Putamen (tissue), 1 donor: ENCODE data around the gene TULP3.

Experiments used
- DNase-seq: peaks from one replicate; pipeline ENCODE4 v3.0.0-alpha.2; 2016; ENCODE audit warnings: low spot score

Gene TULP3

DNA sequence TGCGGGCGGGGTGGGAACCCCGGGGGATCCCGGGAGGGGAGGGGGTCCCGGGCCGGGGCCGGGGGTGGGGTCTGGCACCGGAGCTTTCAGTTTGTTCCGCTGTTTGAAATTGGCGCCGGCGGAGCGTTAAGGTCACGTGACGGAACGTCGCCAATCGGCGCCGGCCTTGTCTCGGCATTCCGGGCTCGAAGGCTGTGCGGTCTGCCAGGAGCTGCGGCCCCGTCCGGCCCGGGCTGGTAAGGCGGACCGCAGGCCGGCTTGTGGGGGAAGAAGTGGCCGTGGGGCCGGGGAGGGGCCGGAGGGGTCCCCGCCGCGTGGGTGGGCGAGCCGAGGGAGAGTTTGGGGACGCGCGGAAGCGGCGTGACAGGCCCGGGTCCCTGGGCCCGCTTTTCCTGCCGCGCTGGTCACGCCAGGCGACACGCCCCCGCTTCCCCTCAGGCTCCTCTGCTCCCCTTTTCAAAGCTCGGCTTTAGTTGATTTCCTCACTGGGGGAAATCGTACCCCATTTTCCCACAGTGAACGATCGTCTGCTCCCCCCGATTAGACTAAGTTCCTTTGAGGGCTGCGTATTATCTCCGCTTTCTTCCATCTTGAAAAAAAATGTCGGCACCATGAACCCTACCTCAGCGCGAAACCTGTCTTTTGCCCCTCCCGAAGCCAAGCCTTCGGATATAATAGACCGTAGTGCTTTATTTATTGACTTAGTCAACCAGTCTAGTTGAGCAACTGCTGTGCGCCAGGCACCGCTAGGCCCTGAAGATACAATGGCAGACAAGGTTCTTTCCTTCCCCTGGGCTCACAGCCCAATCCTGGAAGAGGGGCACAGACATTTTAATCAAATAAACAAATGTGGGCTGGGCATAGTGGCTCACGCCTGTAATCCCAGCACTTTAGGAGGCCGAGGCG is 13.4 kb upstream of the TULP3 start, which contains the start of the genes FOXM1 and RHNO1:
Gene FOXM1 (minus strand): TSS at position 128 of the 906 bp plus-strand sequence. CDS start 2,696 bp downstream, outside the sequence.
Gene RHNO1 (plus strand): TSS at position 177 of the 906 bp plus-strand sequence. CDS start 8,144 bp downstream, outside the sequence.
- peak; percentile 91 for DNase-seq

DNA sequence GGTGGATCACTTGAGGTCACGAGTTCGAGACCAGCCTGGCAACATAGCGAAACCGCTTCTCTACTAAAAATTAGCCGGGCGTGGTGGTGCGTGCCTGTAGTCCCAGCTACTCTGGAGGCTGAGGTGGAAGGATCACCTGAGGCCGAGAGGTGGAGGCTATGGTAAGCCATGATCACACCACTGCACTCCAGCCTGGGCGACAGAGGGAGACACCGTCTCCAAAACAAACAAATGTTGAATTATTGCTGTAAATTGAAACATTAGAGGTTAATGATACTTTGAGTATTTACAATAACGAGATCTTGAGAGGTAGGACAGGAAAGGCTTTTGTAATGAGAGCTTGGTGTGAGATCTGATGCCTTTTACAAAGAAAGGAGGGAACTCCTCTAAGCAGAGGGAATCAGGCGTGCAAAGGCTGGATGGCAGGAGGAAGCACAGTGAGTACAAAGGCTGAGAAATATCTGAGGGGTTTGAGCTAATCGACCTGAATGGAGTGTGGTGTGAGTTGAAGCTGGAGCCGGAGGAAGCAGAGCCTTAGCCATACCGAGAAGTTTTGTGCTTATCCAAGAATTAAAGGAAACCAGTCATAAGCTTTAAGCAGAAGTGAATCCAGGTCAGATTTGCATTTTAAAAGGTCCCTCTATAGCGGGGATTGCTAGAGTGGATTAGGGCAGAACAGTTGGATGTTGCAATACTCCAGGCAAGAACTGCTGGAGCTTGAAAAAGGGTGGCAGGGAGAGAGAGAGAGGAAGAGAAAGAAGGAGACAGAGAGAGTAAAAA is 12.5 kb upstream of the TULP3 start:
- no peak for DNase-seq

DNA sequence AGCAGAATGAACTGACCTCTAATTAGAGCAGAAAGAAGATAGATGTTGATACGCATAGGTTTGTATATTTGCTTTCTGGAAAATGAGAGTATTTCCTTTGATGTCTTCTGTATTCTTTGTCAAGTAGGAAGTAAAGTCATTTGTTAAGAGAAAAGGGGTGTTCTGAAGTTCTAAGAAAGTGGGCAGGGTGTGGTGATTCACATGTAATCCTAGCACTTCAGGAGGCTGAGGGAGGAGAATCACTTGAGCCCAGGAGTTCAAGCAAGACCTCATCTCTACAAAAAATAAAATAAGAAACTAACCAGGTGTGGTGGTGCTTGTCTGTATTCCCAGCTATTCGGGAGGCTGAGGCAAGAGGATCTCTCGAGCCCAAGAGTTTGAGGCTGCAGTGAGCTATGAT is 10.8 kb upstream of the TULP3 start:
- no peak for DNase-seq

DNA sequence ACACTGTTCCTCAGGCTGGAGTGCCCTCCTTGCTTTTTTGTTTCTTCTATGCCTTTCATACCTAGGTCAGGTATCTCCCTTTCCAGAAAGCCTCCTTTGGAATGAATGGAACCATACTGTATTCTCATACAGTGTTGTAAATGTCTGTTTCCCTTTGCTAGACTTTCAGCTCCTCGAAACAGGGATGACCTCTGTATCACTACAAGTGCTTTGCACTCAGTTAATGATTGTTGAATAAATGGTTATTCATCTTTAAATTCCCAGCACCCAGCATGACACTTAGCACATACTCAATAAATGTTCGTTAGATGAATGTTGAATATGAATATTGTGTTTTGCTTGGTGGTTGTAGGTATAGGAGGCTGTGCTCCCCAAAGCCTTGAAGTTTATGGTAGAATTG is 5.9 kb upstream of the TULP3 start:
- no peak for DNase-seq

DNA sequence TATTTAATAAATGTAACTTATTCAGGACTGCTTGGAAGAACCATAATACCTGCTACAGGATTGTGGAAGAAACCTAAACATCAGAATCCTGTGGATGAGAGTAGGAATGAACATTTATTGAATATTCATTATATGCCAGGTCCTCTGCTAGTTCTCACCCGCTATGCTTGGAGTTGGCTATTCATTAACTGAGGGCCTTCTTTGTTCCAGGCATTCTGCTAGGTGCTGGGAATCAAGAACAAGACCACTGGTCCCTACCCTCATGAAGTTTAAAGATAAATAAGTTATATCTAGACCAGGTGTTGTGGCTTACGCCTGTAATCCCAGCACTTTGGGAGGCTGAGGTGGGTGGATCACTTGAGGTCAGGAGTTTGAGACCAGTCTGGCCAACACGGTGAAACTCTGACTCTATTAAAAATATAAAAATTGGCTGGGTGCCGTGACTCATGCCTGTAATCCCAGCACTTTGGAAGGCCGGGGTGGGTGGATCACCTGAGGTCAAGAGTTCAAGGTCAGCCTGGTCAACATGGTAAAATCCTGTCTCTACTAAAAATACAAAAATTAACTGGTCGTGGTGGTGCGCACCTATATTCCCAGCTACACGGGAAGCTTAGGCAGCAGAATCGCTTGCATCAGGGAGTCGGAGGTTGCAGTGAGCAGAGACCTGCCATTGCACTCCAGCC is 3.8 kb upstream of the TULP3 start:
- no peak for DNase-seq

DNA sequence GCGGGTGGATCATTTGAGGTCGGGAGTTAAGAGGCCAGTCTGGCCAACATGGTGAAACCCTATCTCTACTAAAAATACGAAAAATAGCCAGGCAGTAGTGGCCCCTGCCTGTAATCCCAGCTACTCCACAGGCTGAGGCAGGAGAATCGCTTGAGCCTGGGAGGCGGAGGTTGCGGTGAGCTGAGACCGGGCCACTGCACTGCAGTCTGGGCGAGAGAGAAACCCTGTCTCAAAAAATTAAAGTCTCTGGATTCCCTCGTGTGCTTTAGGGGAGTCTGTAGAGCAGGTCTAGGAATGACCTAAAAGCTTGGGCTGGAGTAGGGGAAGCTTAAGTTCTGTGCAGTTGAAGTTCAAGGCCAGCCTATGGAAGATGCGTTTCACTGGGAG is 697 bp upstream of the TULP3 start:
- no peak for DNase-seq

DNA sequence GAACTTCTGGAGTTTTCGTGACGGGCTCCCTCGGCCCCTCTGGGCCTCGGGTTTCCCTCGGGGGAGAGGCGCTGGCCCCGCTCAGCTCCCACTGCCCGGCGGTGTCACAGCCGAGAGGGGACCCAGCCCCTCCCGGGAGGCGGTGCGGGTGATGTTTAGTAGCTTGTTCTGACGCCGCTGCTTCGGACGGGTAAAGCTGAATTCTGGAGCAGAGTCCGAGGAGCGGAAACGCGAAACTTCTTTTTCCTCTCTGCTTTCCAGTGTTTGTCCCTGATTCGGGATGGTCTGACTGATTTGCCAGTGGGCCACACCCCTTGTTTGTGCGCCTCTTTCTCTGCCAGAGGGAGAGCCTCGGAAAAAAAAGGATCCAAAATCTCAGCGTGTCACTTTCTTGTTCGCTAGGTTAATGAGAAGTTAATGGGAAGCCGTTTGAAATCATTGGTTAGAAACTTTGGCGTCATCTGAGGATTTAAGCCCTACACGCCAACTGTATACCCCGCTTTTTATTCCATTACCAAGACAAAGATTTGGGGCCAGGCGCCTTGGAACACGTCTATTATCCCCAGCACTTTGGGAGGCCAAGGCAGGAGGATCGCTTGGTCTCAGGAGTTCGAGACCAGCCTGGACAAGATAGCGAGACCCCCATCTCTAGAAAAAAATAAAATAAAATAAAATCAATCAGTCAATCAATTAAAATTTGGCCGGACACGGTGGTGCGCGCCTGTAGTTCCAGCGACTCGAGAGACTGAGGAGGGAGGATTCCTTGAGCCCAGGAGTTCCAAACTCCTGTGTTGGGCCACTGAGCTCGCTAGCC is 756 bp downstream of the TULP3 start:
- peak; percentile 47 for DNase-seq

DNA sequence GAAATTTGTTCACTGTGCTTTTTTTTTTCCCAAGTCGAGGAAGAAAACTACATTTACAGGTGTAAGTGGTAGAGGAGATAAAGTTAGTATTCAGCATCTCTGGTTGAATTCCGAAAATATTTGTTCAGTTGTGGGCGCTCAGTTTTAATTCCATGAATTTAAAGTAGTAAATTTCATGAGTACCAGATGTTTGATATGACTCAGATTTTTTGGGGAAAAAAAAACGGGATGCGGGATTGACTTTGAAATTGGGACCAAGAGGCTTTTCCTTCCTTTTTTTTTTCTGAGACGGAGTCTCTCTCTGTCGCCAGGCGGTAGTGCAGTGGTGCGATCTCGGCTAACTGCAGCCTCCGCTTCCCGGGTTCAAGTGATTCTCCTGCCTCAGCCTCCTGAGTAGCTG is 1.6 kb downstream of the TULP3 start:
- DNase-seq: no peak

DNA sequence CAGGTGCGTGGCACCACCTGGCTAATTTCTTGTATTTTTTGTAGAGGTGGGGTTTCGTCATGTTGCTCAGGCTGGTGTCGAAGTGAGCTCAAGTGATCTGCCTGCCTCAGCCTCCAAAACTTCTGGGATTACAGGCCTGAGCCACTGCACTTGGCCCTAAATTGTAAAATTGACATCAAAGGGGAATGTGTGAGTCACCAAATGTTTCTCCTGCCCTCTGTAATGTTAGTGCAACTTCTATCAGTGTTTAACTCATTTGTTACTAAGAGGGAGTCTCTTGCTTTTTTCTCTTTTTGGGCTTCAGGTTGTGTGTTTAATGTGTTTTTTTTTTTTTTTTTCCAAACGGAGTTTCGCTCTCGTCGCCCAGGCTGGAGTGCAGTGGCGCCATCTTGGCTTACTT is 2.3 kb downstream of the TULP3 start:
- DNase-seq: no peak

DNA sequence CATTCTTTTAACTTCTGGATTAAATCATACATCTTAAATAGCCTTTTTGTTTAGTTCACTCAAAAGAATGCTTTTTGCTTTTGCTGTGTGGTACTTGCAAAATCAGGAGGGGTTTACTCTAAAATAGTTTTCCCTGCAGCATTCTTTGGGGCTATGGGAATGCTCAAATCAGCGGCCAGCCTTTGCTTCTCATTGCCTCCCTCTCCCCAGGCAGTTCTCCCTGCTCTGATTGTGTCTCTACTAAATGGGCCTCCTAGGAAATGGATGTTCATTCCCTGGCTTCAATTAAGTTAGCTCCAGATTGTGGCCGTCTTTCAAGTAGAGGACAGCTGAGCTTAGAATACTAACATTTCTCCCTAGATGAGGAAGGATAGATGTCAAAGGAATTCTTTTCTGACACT is 4.4 kb downstream of the TULP3 start:
- DNase-seq: no peak

DNA sequence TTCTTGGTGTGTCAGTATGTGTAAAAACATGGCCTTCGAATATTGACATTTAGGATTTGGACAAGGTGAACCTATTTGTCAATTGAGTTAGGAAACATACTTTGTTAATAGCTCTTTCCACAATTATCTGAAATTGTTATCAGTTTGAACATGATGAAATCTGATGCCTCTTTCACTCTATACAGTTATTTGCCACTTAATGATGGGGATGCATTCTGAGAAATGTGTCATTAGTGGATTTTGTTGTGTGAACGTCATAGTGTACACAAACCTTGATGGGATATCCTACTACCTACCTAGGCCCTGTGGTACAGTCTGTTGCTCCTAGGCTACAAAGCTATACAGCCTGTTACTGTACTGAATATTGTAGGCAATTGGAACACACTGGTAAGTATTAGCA is 4.8 kb downstream of the TULP3 start:
- no peak for DNase-seq

DNA sequence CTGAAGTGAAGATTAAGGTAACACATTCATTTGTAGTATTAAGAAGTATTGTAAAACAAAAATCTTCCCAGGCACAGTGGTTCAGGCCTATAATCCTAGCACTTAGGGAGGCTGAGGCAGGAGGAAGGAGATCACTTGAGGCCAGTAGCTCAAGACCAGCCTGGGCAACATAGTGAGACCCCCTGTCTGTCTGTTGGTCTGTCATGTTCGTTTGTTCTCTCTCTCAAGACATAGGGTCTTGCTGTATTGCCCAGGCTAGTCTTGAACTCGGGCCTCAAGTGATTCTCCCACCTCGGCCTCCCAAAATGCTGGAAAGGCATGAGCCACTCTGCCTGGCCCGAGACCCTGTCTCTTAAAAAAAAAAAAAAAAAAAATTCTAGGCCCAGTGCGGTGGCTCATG is 6.7 kb downstream of the TULP3 start:
- no peak for DNase-seq

DNA sequence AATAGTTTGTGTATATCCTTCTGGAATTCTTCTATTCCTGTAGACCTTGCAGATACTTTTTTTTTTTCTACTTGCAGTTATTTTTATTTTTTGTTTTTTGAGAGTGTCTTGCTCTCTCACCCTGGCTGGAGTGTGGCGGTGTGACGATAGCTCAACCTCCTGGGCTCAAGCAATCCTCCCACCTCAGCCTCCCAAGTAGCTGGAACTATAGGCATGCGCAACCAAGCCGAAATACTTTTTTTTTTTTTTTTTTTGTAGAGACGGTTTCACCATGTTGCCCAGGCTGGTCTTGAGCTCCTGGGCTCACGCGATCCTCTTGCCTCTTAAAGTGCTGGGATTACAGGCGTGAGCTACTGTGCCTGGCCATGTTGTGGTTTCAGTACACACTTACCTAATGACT is 10.0 kb downstream of the TULP3 start:
- DNase-seq: no peak

DNA sequence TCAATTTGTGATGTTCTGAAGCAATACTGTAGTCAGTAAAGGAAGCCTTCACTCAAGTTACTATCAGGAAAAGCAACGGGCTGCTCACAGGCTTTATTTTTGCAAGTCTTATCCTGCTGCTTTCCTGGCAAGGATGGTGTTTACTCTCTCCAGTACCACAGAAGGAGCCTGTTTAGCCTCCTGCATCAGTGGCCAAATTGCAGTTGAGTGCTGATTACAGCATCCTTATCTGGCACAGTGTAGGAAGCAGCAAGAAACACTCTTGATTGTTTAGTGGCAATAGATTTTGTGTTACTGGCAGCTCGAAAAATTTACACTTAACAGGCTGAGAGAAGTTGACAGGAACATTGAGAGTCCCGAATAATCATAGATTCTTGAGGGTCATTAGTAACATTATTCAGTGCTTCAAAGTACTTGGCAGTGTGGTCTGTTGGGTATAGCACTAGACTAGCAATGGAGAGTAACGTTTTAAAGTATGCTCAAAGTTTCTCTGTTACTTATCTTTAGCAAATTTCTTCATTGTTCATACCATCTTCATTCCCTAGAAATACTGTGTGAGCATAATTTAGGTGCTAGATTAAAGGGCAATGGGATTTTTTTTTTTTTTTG is 11.7 kb downstream of the TULP3 start:
- peak; percentile 76 for DNase-seq

DNA sequence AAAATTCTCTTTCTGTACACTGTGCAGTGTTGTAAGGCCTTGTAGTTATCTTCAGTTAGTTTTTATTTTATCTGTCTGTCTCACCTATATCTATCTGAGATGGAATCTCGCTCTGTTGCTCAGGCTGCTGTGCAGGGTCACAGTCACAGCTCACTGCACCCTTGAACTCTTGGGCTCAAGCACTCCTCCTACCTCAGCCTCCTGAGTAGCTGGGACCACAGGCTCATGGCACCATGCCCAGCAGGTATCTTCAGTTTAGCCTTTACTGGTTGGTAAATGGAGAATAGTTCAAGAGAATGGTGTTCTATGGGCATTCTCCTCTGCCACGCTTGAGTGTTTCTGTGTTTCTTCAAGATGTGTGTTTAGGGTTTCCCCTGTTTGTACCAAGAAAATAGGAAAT is 13.6 kb downstream of the TULP3 start:
- DNase-seq: no peak

DNA sequence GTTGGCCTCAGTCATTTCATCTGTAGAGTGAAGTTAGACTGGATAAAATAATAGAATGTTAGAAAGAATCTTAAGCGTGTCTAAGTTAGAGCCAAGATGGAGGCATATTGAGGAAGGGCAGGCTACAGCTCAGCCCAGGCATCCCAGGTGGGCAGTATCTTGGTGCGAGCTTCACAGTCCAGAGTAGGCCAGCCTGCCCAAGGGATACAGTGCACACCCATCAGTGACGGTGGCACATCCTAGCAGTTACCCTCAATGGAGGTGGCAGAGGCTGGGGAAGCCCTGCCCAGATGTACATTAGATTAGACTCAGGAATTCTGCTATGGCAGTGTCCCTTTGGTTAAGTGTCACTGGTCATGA is 21.5 kb downstream of the TULP3 start:
- DNase-seq: no peak

DNA sequence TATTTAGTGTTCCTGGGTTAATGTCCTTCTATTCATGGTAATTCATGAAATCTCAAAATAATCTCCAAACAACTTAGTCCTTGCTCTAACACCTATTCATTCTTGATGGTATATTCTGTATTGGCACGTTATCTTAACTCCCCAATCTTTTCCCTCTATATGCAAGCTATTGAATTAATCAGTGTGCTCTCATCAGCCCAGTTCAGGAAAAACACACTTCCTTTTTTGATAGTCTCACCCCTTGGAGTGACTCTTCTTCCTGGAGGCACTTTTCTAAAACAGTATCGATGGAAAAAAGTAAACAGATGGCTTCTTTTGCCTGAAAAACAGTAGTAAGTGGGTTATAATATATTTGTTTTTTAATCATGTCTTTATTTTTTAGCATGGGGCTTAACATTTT is 28.6 kb downstream of the TULP3 start:
- DNase-seq: no peak

DNA sequence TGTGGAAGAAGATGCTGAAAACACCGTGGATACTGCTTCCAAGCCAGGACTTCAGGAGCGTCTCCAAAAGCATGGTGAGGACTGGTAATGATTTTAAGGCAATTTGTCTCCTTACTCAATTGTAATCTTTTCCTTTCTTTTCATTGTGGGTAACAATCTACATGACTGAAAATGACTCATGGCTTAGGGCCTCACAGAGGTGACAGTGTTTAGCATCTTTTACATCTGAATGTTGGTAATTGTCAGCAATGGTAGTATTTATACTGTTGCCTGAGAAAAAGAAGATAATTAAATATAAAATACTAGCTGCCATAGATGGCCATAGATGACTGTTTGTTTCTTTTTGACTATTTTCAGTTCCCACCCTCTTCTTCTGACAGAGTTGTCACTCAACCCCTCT is 31.6 kb downstream of the TULP3 start:
- DNase-seq: no peak

DNA sequence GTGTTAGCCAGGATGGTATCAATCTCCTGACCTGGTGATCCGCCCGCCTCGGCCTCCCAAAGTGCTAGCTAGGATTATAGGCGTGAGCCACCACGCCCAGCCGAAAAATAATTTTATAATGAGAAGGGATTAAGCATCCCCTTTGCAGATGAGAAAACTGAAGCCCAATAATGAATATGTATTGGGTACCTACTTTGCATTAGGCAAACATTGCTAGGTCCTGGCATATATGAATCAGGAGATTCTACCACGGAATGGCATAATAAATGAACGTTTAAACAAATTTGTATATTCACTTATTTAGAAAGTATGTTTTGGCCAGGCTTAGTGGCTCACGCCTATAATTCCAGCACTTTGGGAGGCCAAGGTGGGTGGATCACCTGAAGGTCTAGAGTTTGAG is 32.4 kb downstream of the TULP3 start:
- no peak for DNase-seq

DNA sequence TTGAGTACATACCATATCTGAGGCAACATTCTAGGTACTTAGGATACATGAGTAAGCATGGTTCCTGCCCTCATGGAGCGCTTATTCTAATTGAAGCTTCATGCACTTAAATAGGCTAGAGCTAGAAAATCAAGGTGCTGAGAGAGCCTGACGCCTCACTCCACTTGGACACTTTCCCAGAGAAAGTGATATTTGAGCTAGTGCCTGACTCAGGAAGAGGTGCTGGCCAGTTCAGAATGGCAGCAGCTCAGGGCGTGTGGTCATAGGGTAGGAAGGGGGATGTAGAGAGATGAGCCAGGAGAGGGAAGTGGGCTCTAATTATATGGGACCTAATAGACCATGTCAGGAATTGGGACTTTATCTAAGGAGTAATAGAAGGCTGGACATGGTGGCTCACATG is 33.3 kb downstream of the TULP3 start:
- DNase-seq: no peak

DNA sequence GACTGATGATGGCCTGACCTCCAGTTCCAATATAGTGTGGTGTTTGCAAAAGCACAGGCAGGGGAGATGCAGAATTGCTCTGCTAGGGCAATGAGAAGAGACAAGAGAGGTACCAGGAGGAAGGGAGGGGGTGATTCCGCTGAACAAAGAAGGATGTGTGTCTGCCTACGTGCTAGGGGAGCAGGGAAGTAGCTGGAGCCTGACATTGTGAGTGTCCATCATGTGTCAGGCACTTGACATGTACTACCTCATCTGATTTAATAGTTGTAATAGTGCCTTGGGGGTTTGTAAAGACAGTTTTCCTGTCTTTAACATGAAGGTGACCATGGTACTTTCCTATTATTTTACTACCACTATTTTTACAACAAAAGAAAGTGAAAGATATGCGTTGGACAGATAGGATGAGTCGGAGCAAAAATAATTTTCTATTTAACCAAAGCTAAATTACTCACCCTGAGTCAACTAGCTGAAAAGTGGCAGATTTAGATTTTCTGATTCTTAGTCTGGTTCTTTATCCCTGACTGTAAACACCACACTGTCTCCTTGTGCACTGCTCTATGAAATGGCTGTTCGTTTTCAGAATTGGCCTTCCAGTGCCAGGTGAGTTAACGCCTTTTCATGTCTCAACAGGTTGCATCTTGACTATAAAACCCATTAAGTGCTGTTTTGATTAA is 34.8 kb downstream of the TULP3 start:
- DNase-seq: no peak
